NCI-H526 treated with DMSO at 0.1 percent for 48 hours (cell line): ENCODE measurements around the gene CPTP.
"Not testable (repeated sequence)": the region's sequence is repeated elsewhere in the genome, so short reads cannot be mapped to it uniquely, and the experiment has no call there.

Experiments used
- DNase-seq: peaks from one replicate; lab custom pipeline; 2025; lab: John Stamatoyannopoulos, UW

CPTP gene

GRCh38 chr1:1306661-1307260 lies 17.8 kb upstream of the CPTP start:
- DNase-seq = no peak

GRCh38 chr1:1307261-1307922 lies 17.2 kb upstream of the CPTP start:
- DNase-seq = no peak

- peak; percentile 79 for DNase-seq
Measured at GRCh38 chr1:1307923-1308755, 16.5 kb upstream of the CPTP start, which contains the start of the genes ACAP3 and PUSL1. Gene ACAP3, minus strand, starts transcription at chr1:1307930. Its CDS starts 115 bp downstream, at chr1:1307815. Gene PUSL1, plus strand, starts transcription at chr1:1308597. Its CDS starts 47 bp downstream, at chr1:1308644.

- DNase-seq = no peak
Measured at GRCh38 chr1:1308756-1309250, 15.8 kb upstream of the CPTP start.

- DNase-seq = no peak
Measured at GRCh38 chr1:1309251-1310108, 15.1 kb upstream of the CPTP start.

- no peak for DNase-seq
Measured at GRCh38 chr1:1310109-1310385, 14.6 kb upstream of the CPTP start.

GRCh38 chr1:1310476-1311053 lies 14.0 kb upstream of the CPTP start:
- DNase-seq = no peak

- DNase-seq = no peak
Measured at GRCh38 chr1:1311107-1312104, 13.2 kb upstream of the CPTP start.

- no peak for DNase-seq
Measured at GRCh38 chr1:1312450-1313314, 11.9 kb upstream of the CPTP start.

GRCh38 chr1:1313500-1314236 lies 10.9 kb upstream of the CPTP start:
- no peak for DNase-seq

GRCh38 chr1:1314237-1314586 lies 10.4 kb upstream of the CPTP start:
- no peak for DNase-seq

- DNase-seq = no peak
Measured at GRCh38 chr1:1314678-1315335, 9.8 kb upstream of the CPTP start.

- no peak for DNase-seq
Measured at GRCh38 chr1:1315435-1315954, 9.1 kb upstream of the CPTP start.

- not testable (repeated sequence) for DNase-seq
Measured at GRCh38 chr1:1316199-1316598, 8.4 kb upstream of the CPTP start.

- DNase-seq = no peak
Measured at GRCh38 chr1:1317420-1317819, 7.2 kb upstream of the CPTP start.

GRCh38 chr1:1318131-1318652 lies 6.4 kb upstream of the CPTP start:
- no peak for DNase-seq

GRCh38 chr1:1318777-1319645 lies 5.6 kb upstream of the CPTP start:
- no peak for DNase-seq
